K562 (cell line): ENCODE results near the gene TANC1. TPM values are rescaled to one million over a fixed set of nuclear protein-coding genes. Genes with fewer than 3 reads are reported as not detected.

Experiments used
- ATAC-seq: fragments of 200-7000 bp; cut with Tn5 transposase; 3 replicates; pipeline ENCODE4 v1.9.1; 2020; ENCODE audit warnings: moderate library complexity
- BruUV-seq: library from RNA; stranded (reverse); fragments of 400-500 nt; replicated peaks from 2 replicates; lab custom pipeline; 2021; lab: Mats Ljungman, UMichigan
- CTCF ChIA-PET: fragments of 300-600 bp; formaldehyde crosslinking; extraction: SDS; loops from one replicate; lab custom pipeline; 2021; ENCODE audit warnings: low intra/inter-chr PET ratio; lab: Yijun Ruan, JAX
- POLR2A ChIA-PET: fragments of 300-600, 350-650 bp; sonication (Branson Sonifier 250); formaldehyde crosslinking; extraction: SDS; loops from one replicate; lab custom pipeline; 2021; ENCODE audit warnings: antibody characterized with exemption, inconsistent platforms; lab: Yijun Ruan, JAX
- DNase-seq, 4 experiments: peaks; one replicate each; pipeline versions ENCODE4 v3.0.0 to v3.0.0-alpha.2; 2011 to 2018; ENCODE audit warnings: low spot score in 3 of 4, mixed read lengths in 3 of 4; ENCODE audit errors: extremely low read depth in 1 of 4
- FAIRE-seq: peaks from 2 replicates; lab custom pipeline; 2011; peaks lifted over from hg19 to GRCh38; lab: Jason Lieb, UNC
- H2AFZ ChIP-seq: 2 replicates; pipeline ENCODE4 v1.6.0; 2011; ENCODE audit warnings: low read depth, low read length, control low read depth, inconsistent platforms
- H3K27ac ChIP-seq: fragments of 200-600 bp; 3 replicates; pipeline ENCODE4 v1.8.0; 2011; ENCODE audit warnings: low read depth, mild to moderate bottlenecking, control low read depth, inconsistent platforms, low read length, moderate library complexity, mixed read lengths; ENCODE audit errors: extremely low read depth
- H3K27me3 ChIP-seq, 2 experiments: fragments of 300-600 bp in 1 of 2; 2 replicates in 1 of 2; 3 replicates in 1 of 2; pipeline versions ENCODE4 v1.6.0 to v1.8.0; 2011; ENCODE audit warnings: inconsistent platforms in 2 of 2, low read length in 2 of 2, mild to moderate bottlenecking in 1 of 2, mixed read lengths in 1 of 2, moderate library complexity in 1 of 2; ENCODE audit not compliant: control insufficient read depth in 2 of 2, insufficient read depth in 2 of 2
- H3K36me3 ChIP-seq: fragments of 300-600 bp; 3 replicates; pipeline ENCODE4 v1.8.0; 2011; ENCODE audit warnings: mild to moderate bottlenecking, low read length, inconsistent platforms; ENCODE audit not compliant: control insufficient read depth, insufficient read depth
- H3K4me1 ChIP-seq, 2 experiments: fragments of 200-600 bp in 1 of 2; replicated peaks in 1 of 2; 2 replicates in 1 of 2; 3 replicates in 1 of 2; pipeline versions ENCODE4 v1.5.1 to v1.8.0; 2011; ENCODE audit warnings: inconsistent platforms in 2 of 2, low read length in 2 of 2, mild to moderate bottlenecking in 1 of 2, mixed read lengths in 1 of 2, moderate library complexity in 1 of 2; ENCODE audit not compliant: control insufficient read depth in 2 of 2, insufficient read depth in 2 of 2
- H3K4me2 ChIP-seq: 2 replicates; pipeline ENCODE4 v1.6.1; 2011; ENCODE audit warnings: low read length, control low read depth, inconsistent platforms, mixed read lengths; ENCODE audit not compliant: insufficient read depth
- H3K4me3 ChIP-seq: fragments of 200-600 bp; sonication (generic), shearing (Covaris generic); 2 replicates; pipeline ENCODE4 v1.5.1; 2016; ENCODE audit warnings: control low read depth, inconsistent platforms
- H3K79me2 ChIP-seq: fragments of 200-600 bp; 3 replicates; pipeline ENCODE4 v1.8.0; 2011; ENCODE audit warnings: low read length, inconsistent platforms; ENCODE audit not compliant: control insufficient read depth, insufficient read depth
- H3K9ac ChIP-seq, 2 experiments: 2 replicates each; pipeline versions ENCODE4 v1.6.0 to v1.6.1; 2011; ENCODE audit warnings: low read depth in 2 of 2, low read length in 2 of 2, control low read depth in 1 of 2, inconsistent platforms in 1 of 2, mild to moderate bottlenecking in 1 of 2, mixed read lengths in 1 of 2; ENCODE audit not compliant: insufficient read depth in 1 of 2
- H3K9me1 ChIP-seq: one replicate; pipeline ENCODE4 v1.6.0; 2011; ENCODE audit warnings: inconsistent platforms, mild to moderate bottlenecking, low read length, moderate library complexity; ENCODE audit not compliant: control insufficient read depth, insufficient read depth
- H3K9me3 ChIP-seq: replicated peaks from 2 replicates; pipeline ENCODE4 v1.5.1; 2011; ENCODE audit warnings: low read depth, low read length, inconsistent platforms; ENCODE audit not compliant: control insufficient read depth, insufficient read depth
- H4K20me1 ChIP-seq: replicated peaks from 2 replicates; pipeline ENCODE4 v1.6.1; 2011; ENCODE audit warnings: low read length, inconsistent platforms, mixed read lengths; ENCODE audit not compliant: control insufficient read depth, insufficient read depth
- BMI1 ChIP-seq: fragments of 150-350 bp; IDR thresholded peaks from 2 replicates; pipeline ENCODE4 v1.6.1; 2014; ENCODE audit warnings: low read length
- BRF1 ChIP-seq: IDR thresholded peaks from 3 replicates; pipeline ENCODE4 v1.6.1; 2011; ENCODE audit warnings: borderline replicate concordance, mild to moderate bottlenecking; ENCODE audit not compliant: insufficient read length; ENCODE audit errors: extremely low read depth
- CBFA2T2 ChIP-seq: fragments of 450-650 bp; conservative IDR thresholded peaks from 2 replicates; pipeline ENCODE4 v1.6.1; 2017; ENCODE audit warnings: mild to moderate bottlenecking
- CHD1 ChIP-seq: fragments of 200-600 bp; sonication (generic); IDR thresholded peaks from one replicate; pipeline ENCODE4 v1.6.1; 2012; ENCODE audit warnings: mild to moderate bottlenecking, moderate library complexity, low read length, inconsistent platforms
- ETV5 ChIP-seq: sonication (generic); formaldehyde crosslinking; IDR thresholded peaks from 2 replicates; pipeline ENCODE4 v1.4.0; 2020; ENCODE audit warnings: low read depth, mild to moderate bottlenecking, missing genetic modification reagents
- SPI1 ChIP-seq: IDR thresholded peaks from 2 replicates; pipeline ENCODE4 v1.6.1; 2011; ENCODE audit warnings: low read depth, low read length, control low read depth, borderline replicate concordance
- TEAD4 ChIP-seq, 2 experiments: sonication (generic) in 1 of 2; formaldehyde crosslinking in 1 of 2; IDR thresholded peaks; 2 replicates each; pipeline versions ENCODE4 v1.6.1 to v1.8.0; 2012 to 2022; ENCODE audit warnings: borderline replicate concordance in 1 of 2, inconsistent platforms in 1 of 2, low read length in 1 of 2, mild to moderate bottlenecking in 1 of 2, missing genetic modification reagents in 1 of 2
- WGBS: fragments of 100-300 bp; shearing (Covaris generic); methylation state at CpG from one replicate; pipeline ENCODE4 v1.1.6; 2016; ENCODE audit warnings: low coverage, mixed read lengths; ENCODE audit not compliant: insufficient coverage; ENCODE audit errors: missing lambda C conversion rate; 5-methylcytosine and 5-hydroxymethylcytosine counted together
- in situ Hi-C: fragments of 300-500 bp; cut with MboI; formaldehyde crosslinking; loops from 4 replicates; pipeline ENCODE4 v1.15.0; 2018; ENCODE audit warnings: inconsistent platforms, mixed read lengths
- intact Hi-C: fragments of 100-400 bp; cut with micrococcal nuclease; formaldehyde crosslinking; loops from 2 replicates; pipeline ENCODE4 v1.14.2; 2022
- polyA plus RNA-seq, 8 experiments: library from polyadenylated mRNA; depleted of rRNA in 4 of 8; stranded (reverse) in 5 of 8; unstranded in 3 of 8; fragments of >200 nt; fragmentation: Nextera tagmentation in 2 of 8; fragmentation: Illumina TruSeq in 1 of 8; extraction: Ambion mirVana in 2 of 8; extraction: Trizol in 1 of 8; gene quantifications; 2 replicates each; pipeline versions ENCODE4 v1.2.1 to v1.2.3, GENCODE V29; 2011 to 2014; ENCODE audit warnings: inconsistent platforms in 1 of 8, missing spikeins in 1 of 8
- total RNA-seq, 7 experiments: library from RNA; depleted of rRNA in 6 of 7; stranded (reverse); fragments of >200 nt in 6 of 7; fragmentation: Illumina TruSeq in 2 of 7; extraction: Trizol in 2 of 7; gene quantifications; 2 replicates each; pipeline versions ENCODE4 v1.2.1 to v1.2.3, GENCODE V29; 2011 to 2021; ENCODE audit warnings: low replicate concordance in 1 of 7

The TANC1 gene
- total and polyA plus RNA-seq, 9 of the 15 experiments (the other 6 are each of a cell fraction or from before 2014, with no cell fraction given), result under 0.01 to 0.20 (median 0.07) TPM; not detected in 1

DNA sequence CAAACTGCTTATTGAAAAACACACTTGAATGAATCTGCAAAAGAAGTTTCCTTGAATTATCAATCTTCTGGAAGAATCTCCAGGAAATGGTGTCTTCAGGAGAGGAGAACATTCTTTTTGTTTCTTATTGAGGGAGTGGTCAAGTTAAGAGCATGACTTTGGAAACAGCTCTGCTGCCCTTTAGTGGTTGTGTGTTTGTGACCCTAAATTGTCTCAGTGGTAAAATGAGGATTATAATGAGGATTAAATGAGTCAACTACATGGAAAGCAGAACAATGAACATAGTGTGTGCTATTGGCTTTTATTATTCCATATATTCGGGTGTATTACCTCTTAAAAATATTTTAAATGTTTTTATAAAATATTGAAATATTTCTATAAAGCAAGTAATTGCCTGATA, 44.8 kb upstream of the TANC1 start:
- H2AFZ ChIP-seq, result no peak overlapping the region
- no peak overlapping the region for H3K9ac ChIP-seq
- H3K27ac ChIP-seq, result no peak overlapping the region
- ATAC-seq (no peak), DNase-seq (no peak), FAIRE-seq (no peak)
- intact Hi-C loops (no loop called here), in situ Hi-C loops (loop anchor here (25.0 kb wide), 1 partner anchor 889 kb away; no protein-coding TSS in a partner anchor)
- H3K27me3 ChIP-seq, result peaks cover 0 to 8% of the 10 kb centered on the region in 2 experiments; a peak in 1 of 5 replicates
- no peak overlapping the region for H3K4me2 ChIP-seq
- no peaks in the 10 kb centered on the region for H4K20me1 ChIP-seq
- H3K4me1 ChIP-seq, result peaks cover 0 to 4% of the 10 kb centered on the region in 2 experiments; a peak in 1 of 5 replicates
- TF ChIP-seq CBFA2T2 (no peak), SPI1 (no peak), BMI1 (no peak), ETV5 (CRISPR knock-in tag) (no peak), BRF1 (no peak), TEAD4 (IDR thresholded peaks at IDR 0.05; ENCODE audit: low read length) (no peak), TEAD4 (CRISPR knock-in tag; IDR thresholded peaks at IDR 0.05; ENCODE audit: borderline replicate concordance) (no peak), CHD1 (no peak)
- ChIA-PET CTCF (no interaction called here), POLR2A (interaction anchor here (0.6 kb wide), 1 partner anchor 10 kb away, joined by 3 read pairs; no protein-coding TSS in a partner anchor)
- H3K9me3 ChIP-seq, result no peaks in the 10 kb centered on the region
- H3K36me3 ChIP-seq, result no peaks in the 10 kb centered on the region
- no TSS peak for BruUV-seq
- H3K79me2 ChIP-seq, result no peaks in the 10 kb centered on the region
- WGBS, result 0% methylated on average over 1 of the region's 1 CpG
- no peak overlapping the region for H3K4me3 ChIP-seq
- H3K9me1 ChIP-seq, result no peaks in the 10 kb centered on the region
